Liver (tissue), 9 donors: ENCODE data around the gene UBXN11. TPM values are rescaled to one million over a fixed set of nuclear protein-coding genes. Genes with fewer than 3 reads are reported as not detected.

ENCODE experiments used
- DNase-seq: peaks from one replicate; pipeline ENCODE4 v3.0.0-alpha.2; 2017; ENCODE audit warnings: low spot score
- H3K27ac ChIP-seq, 2 donors: one replicate each; pipeline ENCODE4 v1.7.0; 2013; ENCODE audit warnings: inconsistent platforms in 2 of 2, low read length in 2 of 2, control low read depth in 1 of 2, low read depth in 1 of 2, mild to moderate bottlenecking in 1 of 2
- H3K27me3 ChIP-seq, 4 donors: one replicate each; pipeline versions ENCODE4 v1.6.1 to v1.7.0; 2013; ENCODE audit warnings: low read length in 3 of 4, inconsistent platforms in 1 of 4, mild to moderate bottlenecking in 1 of 4, moderate library complexity in 1 of 4; ENCODE audit not compliant: control insufficient read depth in 4 of 4, insufficient read depth in 4 of 4
- H3K36me3 ChIP-seq, 4 donors: one replicate each; pipeline versions ENCODE4 v1.6.1 to v1.7.0; 2013; ENCODE audit warnings: low read length in 3 of 4, mild to moderate bottlenecking in 3 of 4, low read depth in 1 of 4, moderate library complexity in 1 of 4; ENCODE audit not compliant: control insufficient read depth in 4 of 4, insufficient read depth in 3 of 4
- H3K4me1 ChIP-seq, 4 donors: one replicate each; pipeline versions ENCODE4 v1.6.1 to v1.7.0; 2013; ENCODE audit warnings: low read length in 3 of 4, mild to moderate bottlenecking in 3 of 4, moderate library complexity in 1 of 4; ENCODE audit not compliant: control insufficient read depth in 4 of 4, insufficient read depth in 4 of 4
- H3K4me3 ChIP-seq, 3 donors: one replicate each; pipeline versions ENCODE4 v1.6.1 to v1.7.0; 2013; ENCODE audit warnings: low read length in 3 of 3, control low read depth in 1 of 3, low read depth in 1 of 3, mild to moderate bottlenecking in 1 of 3
- H3K9ac ChIP-seq, 2 donors: one replicate each; pipeline ENCODE4 v1.7.0; 2013; ENCODE audit warnings: low read length in 2 of 2, mild to moderate bottlenecking in 2 of 2, moderate library complexity in 2 of 2, control low read depth in 1 of 2, low read depth in 1 of 2
- H3K9me3 ChIP-seq, 4 donors: one replicate each; pipeline versions ENCODE4 v1.6.1 to v1.7.0; 2013; ENCODE audit warnings: low read length in 3 of 4; ENCODE audit not compliant: control insufficient read depth in 4 of 4
- EGR1 ChIP-seq, 2 donors: IDR thresholded peaks; 2 replicates each; pipeline ENCODE4 v1.6.1; 2016 to 2018; ENCODE audit warnings: antibody characterized with exemption in 2 of 2, low read depth in 2 of 2
- FOXA1 ChIP-seq: IDR thresholded peaks from 2 replicates; pipeline ENCODE4 v1.6.1; 2016; ENCODE audit warnings: antibody characterized with exemption
- FOXA2 ChIP-seq: IDR thresholded peaks from 2 replicates; pipeline ENCODE4 v1.6.1; 2016; ENCODE audit warnings: antibody characterized with exemption
- GABPA ChIP-seq, 2 donors: IDR thresholded peaks in 1 of 2; conservative IDR thresholded peaks in 1 of 2; 2 replicates each; pipeline ENCODE4 v1.6.1; 2016; ENCODE audit warnings: antibody characterized with exemption in 2 of 2, mild to moderate bottlenecking in 1 of 2, moderate library complexity in 1 of 2
- HNF4A ChIP-seq, 2 donors: conservative IDR thresholded peaks; 2 replicates each; pipeline ENCODE4 v1.6.1; 2016; ENCODE audit warnings: antibody characterized with exemption in 2 of 2, mild to moderate bottlenecking in 2 of 2
- JUND ChIP-seq, 2 donors: IDR thresholded peaks; 2 replicates each; pipeline ENCODE4 v1.6.1; 2016; ENCODE audit warnings: antibody characterized with exemption in 2 of 2
- NR2F2 ChIP-seq: IDR thresholded peaks from 2 replicates; pipeline ENCODE4 v1.6.1; 2016; ENCODE audit warnings: antibody characterized with exemption
- RAD21 ChIP-seq, 2 donors: IDR thresholded peaks; 2 replicates each; pipeline ENCODE4 v1.6.1; 2016; ENCODE audit warnings: antibody characterized with exemption in 2 of 2, mild to moderate bottlenecking in 2 of 2
- RXRA ChIP-seq, 2 donors: IDR thresholded peaks; 2 replicates each; pipeline ENCODE4 v1.6.1; 2017 to 2018; ENCODE audit warnings: antibody characterized with exemption in 2 of 2, mild to moderate bottlenecking in 1 of 2
- TAF1 ChIP-seq: conservative IDR thresholded peaks from 2 replicates; pipeline ENCODE4 v1.6.1; 2016; ENCODE audit warnings: antibody characterized with exemption, mild to moderate bottlenecking
- YY1 ChIP-seq: IDR thresholded peaks from 2 replicates; pipeline ENCODE4 v1.6.1; 2016; ENCODE audit warnings: antibody characterized with exemption, mild to moderate bottlenecking
- WGBS: extraction: QIAGEN DNeasy Blood & Tissue Kit; methylation state at CpG from one replicate; pipeline ENCODE4 v1.1.7; 2013; 5-methylcytosine and 5-hydroxymethylcytosine counted together
- polyA plus RNA-seq, 2 donors: library from polyadenylated mRNA; stranded (reverse) in 1 of 2; unstranded in 1 of 2; fragments of 200-250 nt in 1 of 2; fragments of >200 nt in 1 of 2; fragmentation: Nextera tagmentation in 1 of 2; extraction: Ambion mirVana in 1 of 2; gene quantifications; one replicate each; pipeline versions ENCODE4 v1.2.1 to v1.2.3, GENCODE V29; 2013 to 2015
- total RNA-seq, 2 donors: library from RNA; depleted of rRNA; stranded (reverse); fragments of >200 nt; gene quantifications; one replicate each; pipeline ENCODE4 v1.2.3, GENCODE V29; 2014
- TF ChIP-seq, protein P1 (sequence below): IDR thresholded peaks from 2 replicates; pipeline ENCODE4 v1.6.1; 2016; ENCODE audit warnings: antibody characterized with exemption
- TF ChIP-seq, protein P2 (sequence below): IDR thresholded peaks from 2 replicates; pipeline ENCODE4 v1.6.1; 2016; ENCODE audit warnings: antibody characterized with exemption
- TF ChIP-seq, protein P3 (sequence below): IDR thresholded peaks from 2 replicates; pipeline ENCODE4 v1.6.1; 2016; ENCODE audit warnings: antibody characterized with exemption
- TF ChIP-seq, protein P4 (sequence below): IDR thresholded peaks from 2 replicates; pipeline ENCODE4 v1.6.1; 2016; ENCODE audit warnings: antibody characterized with exemption, mild to moderate bottlenecking
- donor health status: healthy.
- donor health status: healthy.
- donor health status: healthy.
- donor health status: healthy.
- donor health status: healthy.

Gene UBXN11
- total and polyA plus RNA-seq, 4 donors, result 3.0 to 9.5 (median 7.3) TPM

DNA sequence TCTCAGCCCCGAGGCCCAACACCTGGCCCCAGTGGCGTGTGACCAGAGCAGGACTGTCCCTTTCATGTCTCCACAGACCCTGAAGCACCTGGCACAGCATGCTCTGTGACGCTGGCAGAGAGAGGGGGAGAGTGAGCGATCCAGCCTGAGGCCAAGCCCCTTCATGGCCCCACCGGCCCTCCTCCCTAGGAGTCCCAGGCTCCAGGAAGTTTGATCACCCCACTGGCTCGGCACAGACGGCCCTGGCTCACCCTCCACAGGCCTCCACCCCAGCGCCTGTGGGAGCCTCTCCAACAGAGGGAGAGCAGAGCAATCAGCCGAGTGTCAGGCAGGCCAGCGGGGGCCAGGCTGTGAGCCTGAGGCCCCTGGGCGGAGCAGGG, 15.6 kb downstream of the UBXN11 start:
- H3K27ac ChIP-seq, result peak overlapping the region in 1 of 2 donors; percentile 56
- no peaks in the 10 kb centered on the region for H3K36me3 ChIP-seq
- DNase-seq, result no peak
- H3K4me3 ChIP-seq, result no peak overlapping the region
- WGBS, result 83% methylated on average over 11 of the region's 11 CpGs
- H3K9me3 ChIP-seq, result no peaks in the 10 kb centered on the region
- peaks cover 0 to 3% (median 0%) of the 10 kb centered on the region in 4 donors for H3K4me1 ChIP-seq
- H3K27me3 ChIP-seq, result no peaks in the 10 kb centered on the region
- H3K9ac ChIP-seq, result no peak overlapping the region
- TF ChIP-seq, protein P1, sequence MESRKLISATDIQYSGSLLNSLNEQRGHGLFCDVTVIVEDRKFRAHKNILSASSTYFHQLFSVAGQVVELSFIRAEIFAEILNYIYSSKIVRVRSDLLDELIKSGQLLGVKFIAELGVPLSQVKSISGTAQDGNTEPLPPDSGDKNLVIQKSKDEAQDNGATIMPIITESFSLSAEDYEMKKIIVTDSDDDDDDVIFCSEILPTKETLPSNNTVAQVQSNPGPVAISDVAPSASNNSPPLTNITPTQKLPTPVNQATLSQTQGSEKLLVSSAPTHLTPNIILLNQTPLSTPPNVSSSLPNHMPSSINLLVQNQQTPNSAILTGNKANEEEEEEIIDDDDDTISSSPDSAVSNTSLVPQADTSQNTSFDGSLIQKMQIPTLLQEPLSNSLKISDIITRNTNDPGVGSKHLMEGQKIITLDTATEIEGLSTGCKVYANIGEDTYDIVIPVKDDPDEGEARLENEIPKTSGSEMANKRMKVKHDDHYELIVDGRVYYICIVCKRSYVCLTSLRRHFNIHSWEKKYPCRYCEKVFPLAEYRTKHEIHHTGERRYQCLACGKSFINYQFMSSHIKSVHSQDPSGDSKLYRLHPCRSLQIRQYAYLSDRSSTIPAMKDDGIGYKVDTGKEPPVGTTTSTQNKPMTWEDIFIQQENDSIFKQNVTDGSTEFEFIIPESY, result no peak
- TF ChIP-seq, protein P2, sequence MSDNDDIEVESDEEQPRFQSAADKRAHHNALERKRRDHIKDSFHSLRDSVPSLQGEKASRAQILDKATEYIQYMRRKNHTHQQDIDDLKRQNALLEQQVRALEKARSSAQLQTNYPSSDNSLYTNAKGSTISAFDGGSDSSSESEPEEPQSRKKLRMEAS, result no peak
- TF ChIP-seq, protein P3, sequence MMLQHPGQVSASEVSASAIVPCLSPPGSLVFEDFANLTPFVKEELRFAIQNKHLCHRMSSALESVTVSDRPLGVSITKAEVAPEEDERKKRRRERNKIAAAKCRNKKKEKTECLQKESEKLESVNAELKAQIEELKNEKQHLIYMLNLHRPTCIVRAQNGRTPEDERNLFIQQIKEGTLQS, result no peak

DNA sequence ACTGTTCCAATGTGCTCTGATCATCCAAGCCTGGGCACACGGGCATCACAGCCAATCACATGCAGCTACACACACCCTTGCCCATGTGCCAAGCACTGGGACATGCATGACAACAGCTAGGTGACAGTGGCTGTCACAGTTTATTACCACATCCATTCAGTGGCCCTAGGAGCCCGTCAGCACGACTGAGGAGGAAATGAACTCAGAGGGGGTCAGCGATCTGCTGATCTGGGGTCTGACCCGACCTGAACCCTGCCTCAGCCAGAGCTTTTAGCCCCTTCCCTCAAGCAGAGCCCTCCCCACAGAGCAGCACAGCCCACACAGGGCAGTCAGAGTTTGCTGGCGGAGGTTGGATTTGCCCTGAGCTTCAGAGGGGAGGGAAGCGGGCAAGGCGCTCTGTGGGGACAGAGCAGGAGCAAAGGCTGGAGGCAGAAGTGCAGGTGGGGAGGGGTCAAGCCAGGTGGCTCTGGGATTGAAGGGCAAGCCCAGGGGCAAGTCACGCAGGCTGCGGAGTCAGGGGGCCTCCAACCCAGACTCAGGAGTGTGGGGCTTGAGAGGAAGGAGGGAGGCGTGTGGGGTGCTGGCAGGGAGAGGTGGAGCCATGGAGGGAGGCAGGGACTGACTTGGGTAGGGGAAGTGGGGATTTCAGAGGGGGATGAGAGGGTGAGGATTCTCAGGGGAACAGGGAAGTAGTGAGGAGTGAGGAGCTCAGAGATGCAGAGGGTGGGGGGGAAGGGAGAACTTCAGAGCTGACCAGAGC, 16.1 kb downstream of the UBXN11 start:
- WGBS, result 75% methylated on average over 11 of the region's 11 CpGs
- no peak overlapping the region for H3K9ac ChIP-seq
- no peak overlapping the region for H3K4me3 ChIP-seq
- no peaks in the 10 kb centered on the region for H3K9me3 ChIP-seq
- no peaks in the 10 kb centered on the region for H3K27me3 ChIP-seq
- H3K27ac ChIP-seq, result peak overlapping the region; percentile 12 to 56
- no peak for DNase-seq
- H3K4me1 ChIP-seq, result peaks cover 0 to 3% (median 0%) of the 10 kb centered on the region in 4 donors
- H3K36me3 ChIP-seq, result no peaks in the 10 kb centered on the region
- TF ChIP-seq JUND (IDR thresholded peaks at IDR 0.05) (no peak), GABPA (IDR thresholded peaks at IDR 0.05 in 1 of 2, conservative IDR thresholded peaks at IDR 0.05 in 1 of 2) (no peak), HNF4A (conservative IDR thresholded peaks at IDR 0.05) (no peak), EGR1 (IDR thresholded peaks at IDR 0.05; ENCODE audit: low read depth in 2 of 2) (no peak), TAF1 (no peak), FOXA1 (no peak), FOXA2 (no peak), RAD21 (IDR thresholded peaks at IDR 0.05) (no peak), NR2F2 (no peak), YY1 (no peak), RXRA (IDR thresholded peaks at IDR 0.05) (no peak)
- TF ChIP-seq, protein P2, result no peak
- TF ChIP-seq, protein P4, sequence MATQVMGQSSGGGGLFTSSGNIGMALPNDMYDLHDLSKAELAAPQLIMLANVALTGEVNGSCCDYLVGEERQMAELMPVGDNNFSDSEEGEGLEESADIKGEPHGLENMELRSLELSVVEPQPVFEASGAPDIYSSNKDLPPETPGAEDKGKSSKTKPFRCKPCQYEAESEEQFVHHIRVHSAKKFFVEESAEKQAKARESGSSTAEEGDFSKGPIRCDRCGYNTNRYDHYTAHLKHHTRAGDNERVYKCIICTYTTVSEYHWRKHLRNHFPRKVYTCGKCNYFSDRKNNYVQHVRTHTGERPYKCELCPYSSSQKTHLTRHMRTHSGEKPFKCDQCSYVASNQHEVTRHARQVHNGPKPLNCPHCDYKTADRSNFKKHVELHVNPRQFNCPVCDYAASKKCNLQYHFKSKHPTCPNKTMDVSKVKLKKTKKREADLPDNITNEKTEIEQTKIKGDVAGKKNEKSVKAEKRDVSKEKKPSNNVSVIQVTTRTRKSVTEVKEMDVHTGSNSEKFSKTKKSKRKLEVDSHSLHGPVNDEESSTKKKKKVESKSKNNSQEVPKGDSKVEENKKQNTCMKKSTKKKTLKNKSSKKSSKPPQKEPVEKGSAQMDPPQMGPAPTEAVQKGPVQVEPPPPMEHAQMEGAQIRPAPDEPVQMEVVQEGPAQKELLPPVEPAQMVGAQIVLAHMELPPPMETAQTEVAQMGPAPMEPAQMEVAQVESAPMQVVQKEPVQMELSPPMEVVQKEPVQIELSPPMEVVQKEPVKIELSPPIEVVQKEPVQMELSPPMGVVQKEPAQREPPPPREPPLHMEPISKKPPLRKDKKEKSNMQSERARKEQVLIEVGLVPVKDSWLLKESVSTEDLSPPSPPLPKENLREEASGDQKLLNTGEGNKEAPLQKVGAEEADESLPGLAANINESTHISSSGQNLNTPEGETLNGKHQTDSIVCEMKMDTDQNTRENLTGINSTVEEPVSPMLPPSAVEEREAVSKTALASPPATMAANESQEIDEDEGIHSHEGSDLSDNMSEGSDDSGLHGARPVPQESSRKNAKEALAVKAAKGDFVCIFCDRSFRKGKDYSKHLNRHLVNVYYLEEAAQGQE, result no peak
- TF ChIP-seq, protein P1, result no peak
